ENCODE data around the gene PRR23A. TPM values are rescaled to one million over a fixed set of nuclear protein-coding genes. Genes with fewer than 3 reads are reported as not detected.

The PRR23A gene
- total RNA-seq, 2 experiments from 2014 or later = not detected

GRCh38 chr3:138985932-138986331, 20.1 kb downstream of the PRR23A start:
- H3K4me3 Mint-ChIP-seq = no peak overlapping the region
- H3K4me1 Mint-ChIP-seq (ENCODE audit: low read depth) = no peaks in the 10 kb centered on the region
- no peaks in the 10 kb centered on the region for H3K36me3 Mint-ChIP-seq (ENCODE audit: low read depth)
- no peak for TF ChIP-seq CTCF (IDR thresholded peaks at IDR 0.05)
- H3K27ac Mint-ChIP-seq = no peak overlapping the region
- no peaks in the 10 kb centered on the region for H3K9me3 Mint-ChIP-seq
- ChIA-PET CTCF (no interaction called here), POLR2A (no interaction called here)
- intact Hi-C loops (cut with micrococcal nuclease) = no loop called here
- ATAC-seq (no peak), DNase-seq (no peak)
- no peaks in the 10 kb centered on the region for H3K27me3 Mint-ChIP-seq

GRCh38 chr3:138984816-138985215, 21.3 kb downstream of the PRR23A start:
- Mint-ChIP-seq H3K9me3 (no peaks in the 10 kb centered on the region), H3K4me1 (ENCODE audit: low read depth) (no peaks in the 10 kb centered on the region), H3K27me3 (no peaks in the 10 kb centered on the region), H3K4me3 (no peak overlapping the region), H3K36me3 (ENCODE audit: low read depth) (no peaks in the 10 kb centered on the region), H3K27ac (no peak overlapping the region)
- POLR2A ChIA-PET = no interaction called here
- CTCF ChIA-PET = no interaction called here
- intact Hi-C loops (cut with micrococcal nuclease) = no loop called here
- ATAC-seq (no peak), DNase-seq (no peak)
- TF ChIP-seq CTCF (IDR thresholded peaks at IDR 0.05) = no peak

- H3K27me3 Mint-ChIP-seq = peaks cover 8% of the 10 kb centered on the region
- H3K4me1 Mint-ChIP-seq (ENCODE audit: low read depth) = no peaks in the 10 kb centered on the region
- ChIA-PET CTCF (no interaction called here), POLR2A (no interaction called here)
- H3K9me3 Mint-ChIP-seq = no peaks in the 10 kb centered on the region
- intact Hi-C loops (cut with micrococcal nuclease) = no loop called here
- no peak for TF ChIP-seq CTCF (IDR thresholded peaks at IDR 0.05)
- no peak overlapping the region for H3K27ac Mint-ChIP-seq
- no peak overlapping the region for H3K4me3 Mint-ChIP-seq
- ATAC-seq (no peak), DNase-seq (no peak)
- H3K36me3 Mint-ChIP-seq (ENCODE audit: low read depth) = no peaks in the 10 kb centered on the region
Observed at GRCh38 chr3:138976047-138976446, 30.0 kb downstream of the PRR23A start.

GRCh38 chr3:138975351-138975750, 30.7 kb downstream of the PRR23A start:
- DNase-seq (no peak), ATAC-seq (no peak)
- POLR2A ChIA-PET = no interaction called here
- Mint-ChIP-seq H3K36me3 (ENCODE audit: low read depth) (no peaks in the 10 kb centered on the region), H3K4me1 (ENCODE audit: low read depth) (no peaks in the 10 kb centered on the region), H3K9me3 (no peaks in the 10 kb centered on the region), H3K4me3 (no peak overlapping the region), H3K27me3 (peaks cover 9% of the 10 kb centered on the region), H3K27ac (no peak overlapping the region)
- no peak for TF ChIP-seq CTCF (IDR thresholded peaks at IDR 0.05)
- intact Hi-C loops (cut with micrococcal nuclease) = no loop called here
- CTCF ChIA-PET = no interaction called here

- no peaks in the 10 kb centered on the region for H3K9me3 Mint-ChIP-seq
- intact Hi-C loops (cut with micrococcal nuclease) = no loop called here
Observed at GRCh38 chr3:138974462-138974861, 31.6 kb downstream of the PRR23A start.

More at GRCh38 chr3:138974462-138974861, 31.6 kb downstream of the PRR23A start:
- ATAC-seq = no peak
- CTCF ChIA-PET = interaction anchor here (1.8 to 2.1 kb wide), 2 partner anchors 38 to 59 kb away, joined by 6 to 7 read pairs; no protein-coding TSS in a partner anchor
- DNase-seq = no peak
- TF ChIP-seq CTCF (IDR thresholded peaks at IDR 0.05) = no peak
- POLR2A ChIA-PET = no interaction called here
- Mint-ChIP-seq H3K36me3 (ENCODE audit: low read depth) (no peaks in the 10 kb centered on the region), H3K27ac (no peak overlapping the region), H3K27me3 (peaks cover 15% of the 10 kb centered on the region), H3K4me3 (no peak overlapping the region), H3K4me1 (ENCODE audit: low read depth) (no peaks in the 10 kb centered on the region)
